DND-41 (cell line): Measurements from ENCODE around the gene RTP1.

Experiments
- ATAC-seq: fragments of 200-7000 bp; cut with Tn5 transposase; 3 replicates; pipeline ENCODE4 v1.9.1; 2021; ENCODE audit warnings: low read depth; ENCODE audit not compliant: insufficient read depth
- DNase-seq: peaks from one replicate; pipeline ENCODE4 v3.0.0-alpha.2; 2020
- H2AFZ ChIP-seq: 2 replicates; pipeline ENCODE4 v1.6.0; 2012; ENCODE audit warnings: low read depth, low read length
- H3K27ac ChIP-seq: 2 replicates; pipeline ENCODE4 v1.5.1; 2012; ENCODE audit warnings: low read length, inconsistent platforms
- H3K27me3 ChIP-seq: fragments of 200-600 bp; sonication (generic); 2 replicates; pipeline ENCODE4 v1.6.0; 2012; ENCODE audit warnings: low read length, mild to moderate bottlenecking, inconsistent platforms; ENCODE audit not compliant: insufficient read depth, poor library complexity
- H3K36me3 ChIP-seq: 2 replicates; pipeline ENCODE4 v1.5.1; 2012; ENCODE audit warnings: low read length, inconsistent platforms; ENCODE audit not compliant: insufficient read depth
- H3K4me1 ChIP-seq: 2 replicates; pipeline ENCODE4 v1.5.1; 2012; ENCODE audit warnings: mild to moderate bottlenecking, low read length; ENCODE audit not compliant: insufficient read depth
- H3K4me2 ChIP-seq: 2 replicates; pipeline ENCODE4 v1.6.0; 2012; ENCODE audit warnings: mild to moderate bottlenecking, moderate library complexity, low read length, inconsistent platforms; ENCODE audit not compliant: insufficient read depth
- H3K4me3 ChIP-seq, 2 experiments: fragments of 200-600 bp in 1 of 2; shearing (Covaris generic) in 1 of 2; 2 replicates each; pipeline ENCODE4 v1.5.1; 2012 to 2016; ENCODE audit warnings: inconsistent platforms in 2 of 2, low read length in 2 of 2, mild to moderate bottlenecking in 2 of 2, low read depth in 1 of 2, moderate library complexity in 1 of 2
- H3K79me2 ChIP-seq: 2 replicates; pipeline ENCODE4 v1.6.0; 2012; ENCODE audit warnings: low read length, inconsistent platforms; ENCODE audit not compliant: insufficient read depth
- H3K9ac ChIP-seq: 2 replicates; pipeline ENCODE4 v1.6.0; 2012; ENCODE audit warnings: low read depth, mild to moderate bottlenecking, inconsistent platforms, low read length, moderate library complexity
- H3K9me3 ChIP-seq: 2 replicates; pipeline ENCODE4 v1.5.1; 2012; ENCODE audit warnings: low read length, moderate library complexity, mild to moderate bottlenecking, inconsistent platforms; ENCODE audit not compliant: insufficient read depth, severe bottlenecking
- H4K20me1 ChIP-seq: 2 replicates; pipeline ENCODE4 v1.6.0; 2012; ENCODE audit warnings: low read length; ENCODE audit not compliant: insufficient read depth
- EZH2 ChIP-seq: IDR thresholded peaks from 3 replicates; pipeline ENCODE4 v1.6.1; 2012; ENCODE audit warnings: borderline replicate concordance, low read depth, mild to moderate bottlenecking, moderate library complexity, low read length, inconsistent platforms; ENCODE audit not compliant: severe bottlenecking
- TF ChIP-seq, protein P1 (sequence below): IDR thresholded peaks from 2 replicates; pipeline ENCODE4 v1.5.1; 2012; ENCODE audit warnings: borderline replicate concordance, low read length, moderate library complexity, mild to moderate bottlenecking; ENCODE audit not compliant: poor library complexity, severe bottlenecking; ENCODE audit errors: extremely low read depth

The RTP1 gene

GRCh38 chr3:187188931-187189330 is 8.4 kb upstream of the RTP1 start:
- Histone ChIP-seq H3K9me3 (no peaks in the 10 kb centered on the region), H3K4me1 (no peaks in the 10 kb centered on the region), H2AFZ (no peak overlapping the region), H3K4me3 (no peak overlapping the region), H3K79me2 (no peaks in the 10 kb centered on the region), H3K27me3 (peaks cover 3% of the 10 kb centered on the region), H3K36me3 (no peaks in the 10 kb centered on the region), H4K20me1 (no peaks in the 10 kb centered on the region), H3K9ac (no peak overlapping the region), H3K4me2 (no peak overlapping the region), H3K27ac (no peak overlapping the region)
- TF ChIP-seq, protein P1, sequence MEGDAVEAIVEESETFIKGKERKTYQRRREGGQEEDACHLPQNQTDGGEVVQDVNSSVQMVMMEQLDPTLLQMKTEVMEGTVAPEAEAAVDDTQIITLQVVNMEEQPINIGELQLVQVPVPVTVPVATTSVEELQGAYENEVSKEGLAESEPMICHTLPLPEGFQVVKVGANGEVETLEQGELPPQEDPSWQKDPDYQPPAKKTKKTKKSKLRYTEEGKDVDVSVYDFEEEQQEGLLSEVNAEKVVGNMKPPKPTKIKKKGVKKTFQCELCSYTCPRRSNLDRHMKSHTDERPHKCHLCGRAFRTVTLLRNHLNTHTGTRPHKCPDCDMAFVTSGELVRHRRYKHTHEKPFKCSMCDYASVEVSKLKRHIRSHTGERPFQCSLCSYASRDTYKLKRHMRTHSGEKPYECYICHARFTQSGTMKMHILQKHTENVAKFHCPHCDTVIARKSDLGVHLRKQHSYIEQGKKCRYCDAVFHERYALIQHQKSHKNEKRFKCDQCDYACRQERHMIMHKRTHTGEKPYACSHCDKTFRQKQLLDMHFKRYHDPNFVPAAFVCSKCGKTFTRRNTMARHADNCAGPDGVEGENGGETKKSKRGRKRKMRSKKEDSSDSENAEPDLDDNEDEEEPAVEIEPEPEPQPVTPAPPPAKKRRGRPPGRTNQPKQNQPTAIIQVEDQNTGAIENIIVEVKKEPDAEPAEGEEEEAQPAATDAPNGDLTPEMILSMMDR, result no peak
- no peak for TF ChIP-seq EZH2
- ATAC-seq (no peak), DNase-seq (no peak)

DNA sequence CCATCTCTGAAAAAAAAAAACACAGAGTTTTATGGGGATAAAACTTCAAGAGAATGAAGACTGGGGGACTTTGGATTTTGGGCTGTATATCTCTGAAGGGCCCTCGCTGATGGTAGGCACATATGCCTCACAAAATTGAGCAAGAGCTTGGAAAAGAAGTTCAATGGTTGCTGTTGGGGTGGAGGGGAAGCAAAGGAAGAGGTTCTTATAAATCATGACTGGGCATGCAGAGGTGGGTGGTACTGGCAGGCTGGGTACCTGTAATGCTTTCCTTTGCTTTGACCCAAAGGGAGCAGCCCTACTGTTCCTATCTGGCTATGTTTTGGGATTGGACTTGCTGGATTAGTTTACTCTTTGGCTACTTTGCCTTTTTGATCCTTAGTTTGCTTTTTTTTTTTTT is 6.0 kb upstream of the RTP1 start:
- Histone ChIP-seq H3K36me3 (no peaks in the 10 kb centered on the region), H3K27ac (no peak overlapping the region), H3K4me1 (no peaks in the 10 kb centered on the region), H3K27me3 (peaks cover 3% of the 10 kb centered on the region), H3K9ac (no peak overlapping the region), H2AFZ (no peak overlapping the region), H3K9me3 (no peaks in the 10 kb centered on the region), H4K20me1 (no peaks in the 10 kb centered on the region), H3K4me2 (no peak overlapping the region), H3K79me2 (no peaks in the 10 kb centered on the region), H3K4me3 (no peak overlapping the region)
- TF ChIP-seq, protein P1, result no peak
- TF ChIP-seq EZH2, result no peak
- DNase-seq (no peak), ATAC-seq (no peak)

- Histone ChIP-seq H3K4me3 (no peak overlapping the region), H3K27me3 (no peaks in the 10 kb centered on the region), H3K79me2 (no peaks in the 10 kb centered on the region), H3K4me2 (no peak overlapping the region), H3K36me3 (no peaks in the 10 kb centered on the region), H3K27ac (no peak overlapping the region), H3K9me3 (no peaks in the 10 kb centered on the region), H2AFZ (no peak overlapping the region), H3K4me1 (no peaks in the 10 kb centered on the region), H4K20me1 (no peaks in the 10 kb centered on the region), H3K9ac (no peak overlapping the region)
- no peak for ATAC-seq
- DNase-seq, result no peak
- TF ChIP-seq EZH2, result no peak
- TF ChIP-seq, protein P1, result no peak
These were observed 4.1 kb upstream of the RTP1 start for GRCh38 chr3:187193181-187193580.
